Heart right ventricle (tissue), 16 donors: ENCODE measurements around the gene TMEM273. TPM values are rescaled to one million over a fixed set of nuclear protein-coding genes. Genes with fewer than 3 reads are reported as not detected.

Experiments
- ATAC-seq, 8 donors: fragments of 200-7000 bp; cut with Tn5 transposase; one replicate each; pipeline ENCODE4 v1.9.1; 2020; ENCODE audit warnings: mild to moderate bottlenecking in 8 of 8, moderate library complexity in 8 of 8, moderate number of reproducible peaks in 1 of 8
- DNase-seq, 2 donors: peaks; one replicate each; pipeline ENCODE4 v3.0.0-alpha.2; 2020
- H3K27ac ChIP-seq, 10 donors: fragments of 200-600 bp; sonication (generic) in 2 of 10; one replicate each; pipeline versions ENCODE4 v1.5.0 to v1.8.0; 2020 to 2022; ENCODE audit warnings: mild to moderate bottlenecking in 3 of 10
- H3K27me3 ChIP-seq, 7 donors: fragments of 200-600 bp; one replicate each; pipeline ENCODE4 v1.8.0; 2021 to 2022; ENCODE audit warnings: mild to moderate bottlenecking in 2 of 7
- H3K36me3 ChIP-seq, 9 donors: fragments of 200-600 bp; sonication (generic) in 1 of 9; one replicate each; pipeline versions ENCODE4 v1.5.0 to v1.8.0; 2020 to 2022; ENCODE audit warnings: mild to moderate bottlenecking in 2 of 9
- H3K4me1 ChIP-seq, 9 donors: fragments of 200-600 bp; sonication (generic) in 1 of 9; one replicate each; pipeline versions ENCODE4 v1.5.0 to v1.8.0; 2020 to 2022; ENCODE audit warnings: mild to moderate bottlenecking in 4 of 9
- H3K4me3 ChIP-seq, 10 donors: fragments of 200-600 bp; sonication (generic) in 2 of 10; one replicate each; pipeline versions ENCODE4 v1.5.0 to v1.8.0; 2020 to 2022; ENCODE audit warnings: mild to moderate bottlenecking in 7 of 10, moderate library complexity in 2 of 10
- H3K9me3 ChIP-seq, 11 donors: fragments of 200-600 bp in 10 of 11; sonication (generic) in 2 of 11; one replicate each; pipeline versions ENCODE4 v1.5.0 to v1.8.0; 2013 to 2022; ENCODE audit warnings: mild to moderate bottlenecking in 2 of 11, control low read depth in 1 of 11, moderate library complexity in 1 of 11
- WGBS, 2 donors: extraction: QIAGEN DNeasy Blood & Tissue Kit; methylation state at CpG; one replicate each; pipeline ENCODE4 v1.1.7; 2013; ENCODE audit warnings: inconsistent platforms in 1 of 2; 5-methylcytosine and 5-hydroxymethylcytosine counted together
- intact Hi-C, 10 donors: fragments of 100-400 bp; cut with DNase I; formaldehyde crosslinking; loops; one replicate each; pipeline versions ENCODE4 v1.11.1 to v1.14.2; 2022
- polyA plus RNA-seq, 2 donors: library from polyadenylated mRNA; stranded (reverse); fragments of 200-250 nt; gene quantifications; one replicate each; pipeline ENCODE4 v1.2.3, GENCODE V29; 2013
- total RNA-seq, 10 donors: library from RNA; stranded (reverse); fragmentation: NEBNext Ultra II Directional in 3 of 10; extraction: Animal tissue kit (Norgen Biotek cat#: 25700) in 3 of 10; gene quantifications; one replicate each; pipeline versions ENCODE4 v1.2.1 to v1.2.4, GENCODE V29; 2021 to 2023
- TF ChIP-seq, protein P1 (sequence below), 9 donors: fragments of 200-600 bp; sonication (generic) in 2 of 9; IDR thresholded peaks; one replicate each; pipeline versions ENCODE4 v1.5.0 to v1.8.0; 2021 to 2022; ENCODE audit warnings: antibody characterized with exemption in 9 of 9, mild to moderate bottlenecking in 5 of 9, moderate library complexity in 1 of 9
- donor health status: Arrhythmogenic right ventricular cardiomyopathy.
- donor health status: ischemic (EF 13 %, LVEDD 7.1; RV severe dilation, severe dysfunction).
- donor health status: healthy with polysubstance abuse.
- donor health status: DM: no; HTN: yes; CAD: no.
- donor health status: DM: no; HTN: no; CAD: no.
- donor health status: ischemic (EF 25% LVEDD 6.9; RV normal size, moderate dysfunction).
- donor health status: ischemic (EF 25% LVEDD 5.7; RV mildly dilated, moderate dysfunction).
- donor health status: healthy.
- donor health status: DM: yes; HTN: yes; CAD: no.
- donor health status: Ischemic cardiomyopathy.
- donor health status: ischemic (EF 35%, LVEDD 5.7; RV mildly dilated, moderate dysfunction).
- donor health status: nonischemic (EF 11% LVEDD 7.7; RV severe dilation, severe dysfunction).
- donor health status: DM: yes; HTN: yes; CAD: no.
- donor health status: PGD.
- donor health status: ischemic (EF 29% LVEDD 5.4; RV normal size, mild dysfunction).
- donor health status: nonischemic (EF 23%, LVEDD 6.1; RV moderate dilation, normal function).

TMEM273 gene
- total and polyA plus RNA-seq, 12 donors = 10.9 to 28.5 (median 19.0) TPM

DNA sequence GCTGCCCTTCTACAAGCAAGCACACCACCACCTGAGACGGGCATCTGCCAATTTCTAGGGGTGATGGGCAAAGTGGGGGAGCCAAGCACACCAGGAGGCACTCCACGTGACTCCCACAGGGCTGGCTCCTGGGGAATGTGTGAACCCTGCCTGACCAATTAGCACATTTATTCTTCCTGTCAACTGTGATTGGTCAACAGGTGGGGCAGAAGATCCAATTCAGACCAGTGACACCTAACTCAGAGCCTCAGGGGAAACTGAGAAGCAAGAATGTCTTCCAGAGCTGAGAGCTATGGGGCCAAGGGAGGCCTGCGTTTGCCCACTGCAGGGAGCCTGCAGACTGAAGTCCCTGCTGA, 15.4 kb downstream of the TMEM273 start:
- intact Hi-C loops = no loop called here
- ATAC-seq (no peak), DNase-seq (no peak)
- H3K4me1 ChIP-seq = peaks cover 18 to 80% (median 52%) of the 10 kb centered on the region in 9 donors
- H3K9me3 ChIP-seq = no peaks in the 10 kb centered on the region
- peaks cover 0 to under 1% (median 0%) of the 10 kb centered on the region in 9 donors for H3K36me3 ChIP-seq
- H3K27ac ChIP-seq = no peak overlapping the region
- TF ChIP-seq, protein P1, sequence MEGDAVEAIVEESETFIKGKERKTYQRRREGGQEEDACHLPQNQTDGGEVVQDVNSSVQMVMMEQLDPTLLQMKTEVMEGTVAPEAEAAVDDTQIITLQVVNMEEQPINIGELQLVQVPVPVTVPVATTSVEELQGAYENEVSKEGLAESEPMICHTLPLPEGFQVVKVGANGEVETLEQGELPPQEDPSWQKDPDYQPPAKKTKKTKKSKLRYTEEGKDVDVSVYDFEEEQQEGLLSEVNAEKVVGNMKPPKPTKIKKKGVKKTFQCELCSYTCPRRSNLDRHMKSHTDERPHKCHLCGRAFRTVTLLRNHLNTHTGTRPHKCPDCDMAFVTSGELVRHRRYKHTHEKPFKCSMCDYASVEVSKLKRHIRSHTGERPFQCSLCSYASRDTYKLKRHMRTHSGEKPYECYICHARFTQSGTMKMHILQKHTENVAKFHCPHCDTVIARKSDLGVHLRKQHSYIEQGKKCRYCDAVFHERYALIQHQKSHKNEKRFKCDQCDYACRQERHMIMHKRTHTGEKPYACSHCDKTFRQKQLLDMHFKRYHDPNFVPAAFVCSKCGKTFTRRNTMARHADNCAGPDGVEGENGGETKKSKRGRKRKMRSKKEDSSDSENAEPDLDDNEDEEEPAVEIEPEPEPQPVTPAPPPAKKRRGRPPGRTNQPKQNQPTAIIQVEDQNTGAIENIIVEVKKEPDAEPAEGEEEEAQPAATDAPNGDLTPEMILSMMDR (IDR thresholded peaks at IDR 0.05) = no peak
- H3K4me3 ChIP-seq = no peak overlapping the region
- H3K27me3 ChIP-seq = no peaks in the 10 kb centered on the region
- 97% methylated on average over 3 of the region's 3 CpGs for WGBS, 2 donors

DNA sequence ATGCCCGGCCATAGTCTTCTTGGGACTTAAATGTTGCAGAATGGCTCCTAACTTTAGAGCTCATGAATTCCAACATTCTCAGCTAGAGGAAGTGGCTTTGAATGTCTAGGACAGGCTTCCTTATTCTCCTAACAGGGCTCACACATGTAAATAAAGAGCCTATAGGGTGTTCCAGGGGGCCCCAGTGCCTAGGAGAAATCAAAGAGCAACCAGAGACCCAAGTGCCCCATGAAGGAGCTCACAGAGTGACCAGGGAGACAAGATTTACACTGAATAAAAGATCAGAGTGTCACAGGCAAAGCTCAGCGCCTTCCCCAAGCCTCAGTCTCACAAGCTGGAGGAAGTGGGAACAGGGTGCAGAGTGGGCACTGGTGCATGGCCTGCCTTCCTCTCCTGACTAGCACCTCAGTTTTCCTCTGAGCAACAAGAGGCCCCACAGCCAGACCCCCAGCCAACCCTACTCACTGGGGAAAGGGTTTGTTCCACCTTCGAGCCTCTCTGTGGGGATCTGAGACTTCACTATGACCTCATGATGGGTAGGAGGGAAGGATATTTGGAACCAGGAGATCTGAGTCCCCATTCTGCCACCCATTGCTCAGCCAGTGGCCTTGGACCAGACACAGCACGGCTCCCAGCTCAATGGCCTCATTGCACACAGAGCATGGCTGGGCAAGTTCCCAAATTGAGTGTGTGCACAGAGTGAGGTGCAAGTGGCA, 16.0 kb downstream of the TMEM273 start:
- 96 to 97% methylated on average over 4 of the region's 4 CpGs for WGBS, 2 donors
- TF ChIP-seq, protein P1 (IDR thresholded peaks at IDR 0.05) = no peak
- DNase-seq = no peak
- Histone ChIP-seq H3K27me3 (no peaks in the 10 kb centered on the region), H3K4me1 (peaks cover 15 to 79% (median 52%) of the 10 kb centered on the region in 9 donors), H3K4me3 (no peak overlapping the region), H3K9me3 (no peaks in the 10 kb centered on the region), H3K36me3 (peaks cover 0 to 6% (median 0%) of the 10 kb centered on the region in 9 donors), H3K27ac (no peak overlapping the region)
- intact Hi-C loops = no loop called here
- no peak for ATAC-seq

DNA sequence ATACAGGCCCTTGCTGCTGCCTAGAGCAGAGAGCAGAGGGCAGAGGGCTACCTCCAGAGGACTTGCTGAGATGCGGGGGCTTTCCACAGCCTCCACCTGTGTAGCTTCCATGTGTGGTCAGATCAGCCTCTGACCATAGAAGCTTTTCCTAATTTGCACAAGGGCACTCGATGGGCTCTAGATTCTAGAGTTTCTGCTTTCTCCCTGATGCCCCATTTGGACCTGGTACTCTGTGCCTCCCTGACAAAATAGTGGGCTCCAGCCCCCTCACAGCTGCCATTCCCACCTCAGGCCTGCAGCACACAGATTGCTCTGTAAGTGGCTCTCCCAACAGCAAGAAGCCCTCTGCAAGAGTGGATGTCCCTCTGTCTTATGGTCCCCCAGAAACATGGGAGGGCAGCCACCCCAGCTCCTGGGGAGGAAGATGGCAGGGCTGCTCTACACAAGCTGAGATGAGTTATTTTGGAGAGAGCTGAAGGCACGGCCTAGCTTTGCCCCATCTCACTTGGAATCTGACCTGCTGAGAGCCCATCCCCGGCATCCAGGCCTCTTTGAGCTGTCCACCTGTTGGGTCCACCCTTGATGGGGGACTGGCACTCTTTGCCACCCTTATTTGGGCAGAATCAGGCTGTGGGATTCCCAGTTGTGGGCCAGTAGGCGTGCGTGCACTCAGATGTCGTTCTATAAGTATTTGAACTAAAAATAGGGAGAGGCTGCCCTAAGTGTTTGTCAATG, 16.7 kb downstream of the TMEM273 start:
- Histone ChIP-seq H3K4me3 (no peak overlapping the region), H3K9me3 (no peaks in the 10 kb centered on the region), H3K27me3 (no peaks in the 10 kb centered on the region), H3K36me3 (peaks cover 0 to 12% (median 0%) of the 10 kb centered on the region in 9 donors), H3K4me1 (peaks cover 9 to 79% (median 47%) of the 10 kb centered on the region in 9 donors), H3K27ac (no peak overlapping the region)
- DNase-seq (no peak), ATAC-seq (no peak)
- TF ChIP-seq, protein P1 (IDR thresholded peaks at IDR 0.05) = no peak
- intact Hi-C loops = no loop called here
- WGBS, 2 donors = 88 to 91% methylated on average over 7 of the region's 7 CpGs

DNA sequence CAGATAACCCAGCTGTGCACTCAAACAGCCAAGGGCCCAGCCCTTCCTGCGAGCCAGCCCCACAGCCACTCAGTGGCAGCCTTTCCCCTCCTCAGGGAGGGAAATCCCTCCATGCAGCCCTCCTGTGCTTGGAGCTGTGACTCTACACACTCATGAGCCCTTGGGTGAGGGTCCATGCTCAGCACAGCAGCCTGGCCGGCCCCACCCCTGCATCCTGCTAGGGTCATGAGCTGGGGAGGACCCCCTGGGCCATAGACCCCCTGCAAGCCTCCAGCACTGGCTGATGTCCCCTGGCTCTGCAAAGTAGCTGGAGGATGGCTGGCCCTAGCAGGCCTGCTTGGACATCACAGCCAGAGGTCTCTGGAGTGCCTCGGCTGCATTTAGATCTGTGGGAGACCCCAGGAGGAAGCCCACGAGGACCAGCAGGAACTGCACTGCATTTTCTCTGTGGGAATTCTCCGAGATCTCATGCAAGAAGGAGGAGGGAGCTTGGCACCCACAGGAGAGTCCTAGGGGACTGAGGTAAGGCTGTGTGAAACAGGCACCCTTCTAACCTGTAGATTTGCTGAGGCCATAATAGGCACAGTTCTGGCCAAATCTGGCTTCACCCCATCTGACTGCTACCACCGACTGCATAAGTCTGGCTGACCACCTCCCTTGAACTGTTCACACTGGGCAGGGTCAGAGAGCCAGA, 17.4 kb downstream of the TMEM273 start:
- WGBS, 2 donors = 74 to 85% methylated on average over 6 of the region's 6 CpGs
- TF ChIP-seq, protein P1 (IDR thresholded peaks at IDR 0.05) = no peak
- Histone ChIP-seq H3K36me3 (peaks cover 0 to 19% (median 0%) of the 10 kb centered on the region in 9 donors), H3K4me1 (peaks cover 3 to 74% (median 41%) of the 10 kb centered on the region in 9 donors), H3K27ac (no peak overlapping the region), H3K9me3 (no peaks in the 10 kb centered on the region), H3K4me3 (no peak overlapping the region), H3K27me3 (no peaks in the 10 kb centered on the region)
- DNase-seq (peak in 1 of 2 donors; percentile 1), ATAC-seq (peak in 1 of 8 donors; percentile 5)
- intact Hi-C loops = no loop called here
